Epidermal melanocyte (primary cell): ENCODE results near the gene KISS1.

Experiments
- DNase-seq: peaks from one replicate; pipeline ENCODE4 v3.0.0; 2011; ENCODE audit warnings: low spot score; ENCODE audit not compliant: insufficient read length

KISS1 gene

DNA sequence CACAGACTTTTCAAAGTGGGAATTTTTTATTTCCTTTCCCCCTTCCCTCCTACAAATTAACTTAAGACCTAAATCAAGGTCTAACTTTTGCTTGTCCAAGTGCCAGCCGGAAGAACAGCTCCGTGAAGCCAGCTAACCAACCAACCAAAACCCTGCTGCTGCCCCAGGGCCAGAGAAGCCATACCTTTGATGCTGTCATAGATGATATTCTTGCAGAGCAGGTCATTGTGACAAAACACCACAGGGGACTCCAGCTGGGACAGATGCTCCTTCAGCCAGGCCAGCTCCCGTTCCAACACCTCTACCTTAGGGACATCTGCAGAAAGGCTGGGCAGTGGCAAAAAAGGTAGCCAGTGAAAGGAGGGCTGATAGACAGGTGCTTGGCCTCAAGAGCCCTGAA, 55.2 kb downstream of the KISS1 start:
- no peak for DNase-seq
